Measurements from ENCODE around the gene COA8.

DNA sequence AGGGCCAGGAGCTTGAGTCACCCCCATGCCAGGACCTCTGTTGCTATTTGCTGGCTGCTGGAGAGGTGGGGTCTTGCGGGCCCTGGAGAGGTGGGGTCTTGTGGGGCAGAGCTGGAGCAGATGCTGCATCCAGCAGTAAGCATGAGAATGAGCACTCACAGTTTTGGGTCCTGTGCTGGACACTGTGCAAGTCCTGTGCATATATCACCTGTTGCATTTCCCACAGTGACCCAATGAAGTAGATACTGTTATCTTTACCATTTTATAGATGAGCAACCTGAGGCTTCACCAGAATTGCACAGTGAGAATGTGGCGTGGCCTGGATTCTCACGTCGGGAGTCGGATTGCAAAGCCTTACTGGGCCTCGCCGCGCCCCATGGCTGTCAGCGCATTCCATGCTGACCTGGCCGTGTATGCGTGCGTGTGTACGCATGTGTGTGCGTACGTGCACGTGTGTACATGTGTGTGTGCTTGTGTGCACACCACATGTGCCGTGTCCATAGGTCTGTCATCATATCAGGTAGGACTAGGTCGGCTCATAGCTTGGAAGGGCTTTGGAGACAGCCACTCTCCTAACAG is 12.0 kb downstream of the COA8 start:
- TF ChIP-seq, protein P1, sequence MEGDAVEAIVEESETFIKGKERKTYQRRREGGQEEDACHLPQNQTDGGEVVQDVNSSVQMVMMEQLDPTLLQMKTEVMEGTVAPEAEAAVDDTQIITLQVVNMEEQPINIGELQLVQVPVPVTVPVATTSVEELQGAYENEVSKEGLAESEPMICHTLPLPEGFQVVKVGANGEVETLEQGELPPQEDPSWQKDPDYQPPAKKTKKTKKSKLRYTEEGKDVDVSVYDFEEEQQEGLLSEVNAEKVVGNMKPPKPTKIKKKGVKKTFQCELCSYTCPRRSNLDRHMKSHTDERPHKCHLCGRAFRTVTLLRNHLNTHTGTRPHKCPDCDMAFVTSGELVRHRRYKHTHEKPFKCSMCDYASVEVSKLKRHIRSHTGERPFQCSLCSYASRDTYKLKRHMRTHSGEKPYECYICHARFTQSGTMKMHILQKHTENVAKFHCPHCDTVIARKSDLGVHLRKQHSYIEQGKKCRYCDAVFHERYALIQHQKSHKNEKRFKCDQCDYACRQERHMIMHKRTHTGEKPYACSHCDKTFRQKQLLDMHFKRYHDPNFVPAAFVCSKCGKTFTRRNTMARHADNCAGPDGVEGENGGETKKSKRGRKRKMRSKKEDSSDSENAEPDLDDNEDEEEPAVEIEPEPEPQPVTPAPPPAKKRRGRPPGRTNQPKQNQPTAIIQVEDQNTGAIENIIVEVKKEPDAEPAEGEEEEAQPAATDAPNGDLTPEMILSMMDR (conservative IDR thresholded peaks at IDR 0.05; ENCODE audit: low read depth, low read length) = no peak
- TF ChIP-seq EZH2phosphoT487 (IDR thresholded peaks at IDR 0.05; ENCODE audit: borderline replicate concordance, low read length) = no peak

Data from PC-3 (cell line).